Coronary artery (tissue), 2 donors: Measurements from ENCODE around the gene ISX.
"Not testable (repeated sequence)": the region's sequence is repeated elsewhere in the genome, so short reads cannot be mapped to it uniquely, and the experiment has no call there.

Source experiments
- DNase-seq: peaks from one replicate; pipeline ENCODE4 v3.0.0-alpha.2; 2017; ENCODE audit warnings: low spot score
- H3K27ac ChIP-seq, 2 donors: fragments of 200-600 bp; sonication (generic); one replicate each; pipeline ENCODE4 v1.5.1; 2016 to 2019
- H3K4me3 ChIP-seq: fragments of 200-600 bp; sonication (generic); 2 replicates; pipeline ENCODE4 v1.5.1; 2016; ENCODE audit warnings: mild to moderate bottlenecking, moderate library complexity
- TF ChIP-seq, protein P1 (sequence below): fragments of 200-600 bp; sonication (generic); IDR thresholded peaks from one replicate; pipeline ENCODE4 v1.5.1; 2019; ENCODE audit warnings: antibody characterized with exemption

The ISX gene

GRCh38 chr22:35024364-35024692 lies 41.6 kb upstream of the ISX start:
- DNase-seq, result no peak
- TF ChIP-seq, protein P1, sequence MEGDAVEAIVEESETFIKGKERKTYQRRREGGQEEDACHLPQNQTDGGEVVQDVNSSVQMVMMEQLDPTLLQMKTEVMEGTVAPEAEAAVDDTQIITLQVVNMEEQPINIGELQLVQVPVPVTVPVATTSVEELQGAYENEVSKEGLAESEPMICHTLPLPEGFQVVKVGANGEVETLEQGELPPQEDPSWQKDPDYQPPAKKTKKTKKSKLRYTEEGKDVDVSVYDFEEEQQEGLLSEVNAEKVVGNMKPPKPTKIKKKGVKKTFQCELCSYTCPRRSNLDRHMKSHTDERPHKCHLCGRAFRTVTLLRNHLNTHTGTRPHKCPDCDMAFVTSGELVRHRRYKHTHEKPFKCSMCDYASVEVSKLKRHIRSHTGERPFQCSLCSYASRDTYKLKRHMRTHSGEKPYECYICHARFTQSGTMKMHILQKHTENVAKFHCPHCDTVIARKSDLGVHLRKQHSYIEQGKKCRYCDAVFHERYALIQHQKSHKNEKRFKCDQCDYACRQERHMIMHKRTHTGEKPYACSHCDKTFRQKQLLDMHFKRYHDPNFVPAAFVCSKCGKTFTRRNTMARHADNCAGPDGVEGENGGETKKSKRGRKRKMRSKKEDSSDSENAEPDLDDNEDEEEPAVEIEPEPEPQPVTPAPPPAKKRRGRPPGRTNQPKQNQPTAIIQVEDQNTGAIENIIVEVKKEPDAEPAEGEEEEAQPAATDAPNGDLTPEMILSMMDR, result no peak

GRCh38 chr22:35030112-35030511 lies 35.8 kb upstream of the ISX start:
- not testable (repeated sequence) for H3K27ac ChIP-seq, H3K4me3 ChIP-seq, DNase-seq

More at GRCh38 chr22:35024364-35024692, 41.6 kb upstream of the ISX start:
- Histone ChIP-seq H3K27ac (no peak overlapping the region), H3K4me3 (no peak overlapping the region)

GRCh38 chr22:35032571-35032970 lies 33.4 kb upstream of the ISX start:
- TF ChIP-seq, protein P1, result no peak
- no peak for DNase-seq
- Histone ChIP-seq H3K4me3 (no peak overlapping the region), H3K27ac (no peak overlapping the region)

DNA sequence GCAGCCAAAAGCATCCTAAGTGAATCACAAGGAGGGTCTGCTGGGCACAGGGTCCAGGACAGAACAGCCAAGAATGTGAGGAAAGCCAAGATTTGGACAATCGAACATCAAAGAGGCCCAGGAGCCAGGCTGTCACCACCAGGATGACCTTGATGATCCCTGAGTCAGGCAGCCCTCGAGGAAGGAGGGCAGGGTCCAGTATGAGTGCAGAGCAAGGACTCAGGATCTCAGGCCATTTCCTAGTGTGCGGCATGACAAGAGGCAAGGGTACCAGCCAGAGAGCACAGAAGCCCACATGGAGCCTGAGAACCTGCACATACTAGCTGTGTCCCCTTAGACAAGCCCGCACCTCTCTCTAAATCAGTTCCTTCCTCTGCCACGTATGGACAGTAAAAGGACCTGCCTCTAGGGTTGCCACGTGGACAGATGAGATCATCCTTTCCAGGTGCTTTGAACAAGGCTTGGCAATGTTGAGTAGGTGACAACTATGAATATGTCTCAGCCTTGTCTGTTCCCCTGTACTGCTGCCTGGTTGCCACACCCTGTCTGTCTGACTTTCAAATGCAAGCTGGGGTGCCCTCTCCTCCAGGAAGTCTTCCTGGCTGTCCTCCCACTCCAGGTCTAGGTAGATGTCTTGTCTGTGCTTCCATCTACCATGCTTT lies 32.2 kb upstream of the ISX start:
- TF ChIP-seq, protein P1, result no peak
- no peak overlapping the region for H3K4me3 ChIP-seq
- no peak for DNase-seq
- H3K27ac ChIP-seq, result no peak overlapping the region

- Histone ChIP-seq H3K4me3 (no peak overlapping the region), H3K27ac (no peak overlapping the region)
- TF ChIP-seq, protein P1, result no peak
- no peak for DNase-seq
Observed at GRCh38 chr22:35034963-35035362, 31.0 kb upstream of the ISX start.

DNA sequence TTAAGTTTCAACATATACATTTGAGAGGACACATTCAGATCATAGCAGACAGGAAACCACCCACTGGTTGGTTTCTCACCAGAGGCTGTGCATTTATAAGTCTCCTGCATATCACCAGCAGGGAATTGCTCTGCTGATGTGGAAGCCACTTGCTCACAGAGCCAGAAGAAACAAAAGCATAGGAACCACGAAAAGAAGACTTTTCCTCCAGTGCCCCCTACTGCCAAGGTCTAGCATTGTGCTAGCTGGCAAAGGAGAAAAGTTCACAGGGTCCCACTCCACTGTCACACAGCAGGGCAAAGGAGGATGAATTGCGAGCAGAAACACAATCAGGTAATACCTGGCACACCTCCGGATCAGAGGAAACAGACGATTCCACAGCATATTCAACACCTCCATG lies 28.9 kb upstream of the ISX start:
- Histone ChIP-seq H3K27ac (no peak overlapping the region), H3K4me3 (no peak overlapping the region)
- TF ChIP-seq, protein P1, result no peak
- DNase-seq, result peak; percentile 29

DNA sequence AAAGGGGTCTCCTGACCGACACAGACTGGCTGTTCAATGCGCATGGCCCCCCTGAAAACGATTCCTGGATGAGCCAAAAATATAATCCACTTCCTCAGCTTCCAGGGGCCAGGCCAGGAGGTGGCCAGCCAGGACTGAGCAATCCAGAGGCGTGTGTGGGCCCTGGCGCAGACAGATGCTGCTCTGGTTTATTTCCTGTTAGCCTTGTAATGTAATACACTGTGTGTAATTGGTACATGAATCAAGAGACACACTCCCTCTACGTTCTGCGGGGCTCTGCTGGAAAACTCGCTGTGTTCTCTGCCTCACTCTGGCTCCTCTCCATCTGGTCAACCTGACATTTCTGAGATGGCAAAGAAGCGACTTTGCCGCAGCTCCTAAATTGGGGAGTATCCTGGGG lies 26.3 kb upstream of the ISX start:
- Histone ChIP-seq H3K4me3 (no peak overlapping the region), H3K27ac (no peak overlapping the region)
- no peak for DNase-seq
- TF ChIP-seq, protein P1, result no peak
